GM18526 (cell line): ENCODE data around the gene CUTA.

Source experiments
- POLR2A ChIP-seq: IDR thresholded peaks from 3 replicates; pipeline ENCODE4 v1.6.1; 2011; ENCODE audit not compliant: insufficient read length; ENCODE audit errors: extremely low read depth

The CUTA gene, protein sequence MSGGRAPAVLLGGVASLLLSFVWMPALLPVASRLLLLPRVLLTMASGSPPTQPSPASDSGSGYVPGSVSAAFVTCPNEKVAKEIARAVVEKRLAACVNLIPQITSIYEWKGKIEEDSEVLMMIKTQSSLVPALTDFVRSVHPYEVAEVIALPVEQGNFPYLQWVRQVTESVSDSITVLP

GRCh38 chr6:33417903-33418689 is at the start of gene CUTA:
Gene CUTA, minus strand, starts transcription at chr6:33418107. Its CDS starts 107 bp downstream, at chr6:33418000.
- peak; percentile 78 for TF ChIP-seq POLR2A

DNA sequence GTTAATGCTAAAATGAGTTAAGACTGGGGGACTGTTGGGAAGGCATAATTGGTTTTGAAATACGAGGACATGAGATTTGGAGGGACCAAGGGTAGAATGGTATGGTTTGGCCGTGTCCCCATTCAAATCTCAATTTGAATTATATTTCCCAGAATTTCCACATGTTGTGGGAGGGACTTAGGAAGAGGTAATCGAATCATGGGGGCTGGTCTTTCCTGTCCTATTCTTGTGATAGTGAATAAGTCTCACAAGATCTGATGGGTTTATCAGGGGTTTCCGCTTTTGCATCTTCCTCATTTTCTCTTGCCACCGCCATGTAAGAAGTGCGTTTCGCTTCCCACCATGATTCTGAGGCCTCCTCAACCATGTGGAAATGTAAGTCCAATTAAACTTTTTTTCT is 49.2 kb upstream of the CUTA start:
- no peak for TF ChIP-seq POLR2A

- TF ChIP-seq POLR2A = no peak
Measured at GRCh38 chr6:33466075-33466735, 48.3 kb upstream of the CUTA start.

DNA sequence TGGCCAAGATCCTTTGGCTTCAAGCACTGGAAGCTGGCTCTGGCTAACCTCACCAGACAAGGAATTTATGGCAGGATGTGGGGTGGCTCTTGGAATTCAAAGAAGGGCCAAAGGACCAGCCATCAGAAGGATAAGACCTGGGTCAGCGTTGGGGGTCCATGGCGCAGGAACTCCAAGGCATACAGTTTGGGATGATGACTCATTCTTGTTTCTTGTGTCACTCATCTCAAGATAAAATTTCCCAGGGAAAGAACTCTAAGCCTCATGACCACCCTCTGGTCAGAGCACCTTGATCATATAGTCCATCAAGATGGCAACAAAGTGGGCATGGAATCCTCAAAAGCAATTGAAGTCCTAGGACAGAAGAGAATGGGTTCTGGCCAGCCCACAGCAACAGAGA is 41.3 kb upstream of the CUTA start:
- TF ChIP-seq POLR2A = no peak

GRCh38 chr6:33458676-33459075 is 40.8 kb upstream of the CUTA start:
- TF ChIP-seq POLR2A = no peak

- no peak for TF ChIP-seq POLR2A
Measured at GRCh38 chr6:33456156-33456555, 38.2 kb upstream of the CUTA start.

GRCh38 chr6:33455051-33455450 is 37.1 kb upstream of the CUTA start:
- no peak for TF ChIP-seq POLR2A

DNA sequence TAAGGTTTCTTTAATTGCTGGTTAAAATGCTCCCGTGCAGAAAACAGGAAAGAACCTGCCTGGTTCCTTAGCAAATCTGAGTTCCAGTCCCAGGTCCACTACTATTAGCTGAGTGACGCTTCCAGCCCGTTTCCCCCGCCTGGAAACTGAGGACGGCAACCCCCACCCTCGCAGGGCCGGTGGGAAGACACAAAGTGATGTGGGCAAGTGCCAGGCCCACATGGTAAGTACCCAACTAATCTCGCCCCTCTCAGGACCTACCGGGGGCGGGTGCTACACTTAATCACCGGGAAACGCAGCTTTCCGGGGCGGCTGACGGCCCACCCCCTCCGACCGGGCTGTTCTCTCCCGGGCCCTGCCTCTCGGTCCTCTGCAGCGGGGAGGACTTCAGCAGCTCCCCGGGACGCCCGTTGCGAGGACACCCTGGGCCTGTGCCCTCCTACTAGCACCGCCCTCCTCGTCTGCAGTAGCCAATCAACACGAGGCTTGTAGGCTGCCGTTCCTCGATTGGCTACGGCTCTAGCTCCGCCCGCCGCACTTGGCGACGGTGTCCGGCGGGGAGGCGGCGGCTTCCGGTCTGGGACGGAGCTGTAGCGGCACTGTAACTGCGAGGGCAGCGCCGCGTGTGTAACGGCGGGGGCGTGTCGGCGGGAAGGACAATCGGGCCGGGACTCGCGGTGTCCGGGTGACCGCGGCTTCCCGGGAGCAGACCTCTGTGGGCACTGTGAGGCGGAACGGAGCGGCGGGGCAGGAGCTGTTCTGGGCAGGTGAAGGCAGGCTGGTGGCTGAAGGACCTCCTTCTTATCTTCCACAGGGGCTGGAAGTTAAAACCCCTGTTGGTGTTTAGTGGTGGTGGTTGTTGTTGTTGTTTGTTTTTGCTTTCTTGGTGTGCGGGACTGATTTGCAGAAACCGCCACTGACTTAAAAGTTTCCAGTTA is 36.4 kb upstream of the CUTA start, which contains the start of gene ZBTB9:
TSS of gene ZBTB9 (plus strand) at position 568 of the 938 bp plus-strand sequence. CDS start 525 bp downstream, outside the sequence.
- peak; percentile 88 for TF ChIP-seq POLR2A

DNA sequence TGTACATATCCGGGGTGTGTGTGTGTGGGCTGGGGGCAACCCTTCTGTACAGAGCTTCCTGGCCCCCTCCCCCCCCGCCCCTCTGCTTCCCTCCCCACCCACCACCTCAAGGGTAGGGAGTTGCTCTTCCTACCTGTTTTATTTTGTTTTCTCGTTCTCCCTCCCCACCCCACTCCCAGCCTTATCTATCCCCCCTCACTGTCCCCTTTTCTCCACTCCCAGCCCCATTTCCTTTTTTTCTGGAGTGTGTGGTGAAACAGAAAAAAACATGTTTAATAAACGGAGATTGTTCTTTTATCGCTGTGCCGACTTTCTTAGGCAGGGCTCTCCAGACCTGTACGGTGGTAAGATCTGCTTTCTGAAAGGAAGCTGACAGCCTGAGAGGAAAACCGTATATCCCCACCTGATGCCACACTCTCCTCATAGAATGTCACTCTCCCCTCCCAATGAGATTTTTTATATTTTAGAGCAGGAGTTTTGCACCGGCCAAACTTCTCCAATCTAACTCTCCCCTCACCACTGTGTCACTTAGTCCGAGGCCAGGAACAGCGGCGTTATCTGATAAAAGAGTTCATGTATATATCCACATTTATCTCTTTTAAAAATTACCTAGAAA is 35.6 kb upstream of the CUTA start:
- TF ChIP-seq POLR2A = no peak

DNA sequence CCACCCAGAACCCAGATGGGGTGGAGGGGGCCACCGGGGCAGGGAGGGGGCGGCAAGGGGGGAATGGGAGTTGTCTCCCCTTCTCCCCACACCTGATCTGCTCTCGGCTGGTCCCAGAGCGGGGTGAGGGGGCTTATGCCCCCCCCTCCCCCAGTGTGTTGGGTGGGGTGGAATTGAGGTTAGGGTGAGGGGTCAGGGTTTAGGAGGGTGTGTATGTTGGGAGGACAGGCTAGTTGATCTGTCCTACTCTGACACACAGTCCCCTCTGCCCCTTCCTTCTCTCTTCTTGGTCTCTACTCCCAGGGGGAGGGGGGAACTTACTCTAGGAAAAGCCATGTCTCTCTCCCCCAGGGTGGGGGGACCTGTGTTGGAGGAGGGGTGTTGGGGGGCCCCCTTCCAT is 34.6 kb upstream of the CUTA start:
- TF ChIP-seq POLR2A = no peak

- no peak for TF ChIP-seq POLR2A
Measured at GRCh38 chr6:33451606-33452005, 33.7 kb upstream of the CUTA start.

GRCh38 chr6:33450434-33450833 is 32.5 kb upstream of the CUTA start:
- TF ChIP-seq POLR2A = no peak

DNA sequence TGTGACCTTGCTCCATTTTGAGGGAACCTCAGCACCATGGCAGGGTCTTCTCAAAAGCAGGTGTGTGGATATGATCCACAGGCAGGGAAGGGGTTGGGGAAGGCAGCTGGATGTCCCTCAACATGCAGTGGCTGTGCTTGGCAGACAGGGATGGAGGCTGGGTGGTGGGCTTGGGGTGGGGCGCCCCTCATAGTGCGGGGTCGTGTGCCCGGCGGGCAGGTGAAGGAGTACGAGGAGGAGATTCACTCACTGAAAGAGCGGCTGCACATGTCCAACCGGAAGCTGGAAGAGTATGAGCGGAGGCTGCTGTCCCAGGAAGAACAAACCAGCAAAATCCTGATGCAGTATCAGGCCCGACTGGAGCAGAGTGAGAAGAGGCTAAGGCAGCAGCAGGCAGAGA is 28.4 kb upstream of the CUTA start:
- no peak for TF ChIP-seq POLR2A

DNA sequence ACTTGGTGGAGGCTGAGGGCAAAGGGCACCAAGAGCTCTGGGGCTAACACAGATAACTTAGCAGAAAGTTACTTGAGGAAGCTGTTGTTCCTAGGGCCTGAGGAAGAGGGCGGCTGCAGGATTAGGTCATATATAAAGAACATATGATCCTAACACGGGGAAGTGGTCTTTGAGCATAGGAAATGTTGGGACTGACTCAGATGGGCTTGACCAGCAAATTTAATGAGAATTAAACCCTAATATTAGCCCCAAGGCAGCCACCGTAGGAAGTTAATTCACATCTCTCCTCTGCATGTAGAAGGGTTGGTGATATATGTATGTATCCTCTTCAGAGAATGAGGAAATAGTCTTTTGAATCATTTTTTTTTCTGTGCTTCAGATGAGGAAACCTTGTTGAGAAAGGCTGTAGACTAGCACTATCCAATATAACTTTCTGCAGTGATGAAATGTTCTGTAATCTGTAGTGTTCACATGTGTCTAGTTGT is 27.3 kb upstream of the CUTA start:
- no peak for TF ChIP-seq POLR2A
